H9 (cell line): ENCODE results near the gene ZNF385B. TPM values are rescaled to one million over a fixed set of nuclear protein-coding genes. Genes with fewer than 3 reads are reported as not detected.

Experiments used
- DNase-seq: peaks from one replicate; pipeline ENCODE4 v3.0.0-alpha.2; 2017
- H2AFZ ChIP-seq: one replicate; pipeline ENCODE4 v1.6.1; 2013; ENCODE audit warnings: mild to moderate bottlenecking, low read length, control low read depth, moderate library complexity
- H2AK5ac ChIP-seq: 2 replicates; pipeline ENCODE4 v1.6.1; 2013; ENCODE audit warnings: low read length, control low read depth, mixed read lengths; ENCODE audit not compliant: insufficient read length
- H2BK120ac ChIP-seq: one replicate; pipeline ENCODE4 v1.6.1; 2013; ENCODE audit warnings: low read depth, mild to moderate bottlenecking, low read length, control low read depth, inconsistent platforms; ENCODE audit not compliant: poor library complexity, severe bottlenecking
- H2BK12ac ChIP-seq: 2 replicates; pipeline ENCODE4 v1.6.1; 2013; ENCODE audit warnings: low read length, control low read depth, mixed read lengths, low read depth; ENCODE audit not compliant: insufficient read length
- H2BK15ac ChIP-seq: 2 replicates; pipeline ENCODE4 v1.6.1; 2013; ENCODE audit warnings: low read depth, low read length, control low read depth
- H2BK20ac ChIP-seq: one replicate; pipeline ENCODE4 v1.6.1; 2013; ENCODE audit warnings: low read depth, mild to moderate bottlenecking, low read length, control low read depth, inconsistent platforms; ENCODE audit not compliant: poor library complexity, severe bottlenecking
- H2BK5ac ChIP-seq: 2 replicates; pipeline ENCODE4 v1.6.1; 2013; ENCODE audit warnings: low read length, control low read depth, mixed read lengths; ENCODE audit not compliant: insufficient read length
- H3K14ac ChIP-seq: 2 replicates; pipeline ENCODE4 v1.6.1; 2013; ENCODE audit warnings: low read length, control low read depth; ENCODE audit not compliant: insufficient read depth
- H3K18ac ChIP-seq: 2 replicates; pipeline ENCODE4 v1.6.1; 2013; ENCODE audit warnings: low read depth, mild to moderate bottlenecking, mixed read lengths, low read length, control low read depth; ENCODE audit not compliant: insufficient read length
- H3K23ac ChIP-seq: 2 replicates; pipeline ENCODE4 v1.6.1; 2013; ENCODE audit warnings: low read length, control low read depth, mixed read lengths, low read depth; ENCODE audit not compliant: insufficient read length
- H3K23me2 ChIP-seq: 2 replicates; pipeline ENCODE4 v1.6.1; 2013; ENCODE audit warnings: low read depth, mild to moderate bottlenecking, mixed read lengths, low read length, control low read depth; ENCODE audit not compliant: insufficient read length, poor library complexity, severe bottlenecking
- H3K27ac ChIP-seq: 2 replicates; pipeline ENCODE4 v1.5.1; 2013; ENCODE audit warnings: low read length, control low read depth, mixed read lengths, low read depth; ENCODE audit not compliant: insufficient read length
- H3K27me3 ChIP-seq: 2 replicates; pipeline ENCODE4 v1.6.1; 2013; ENCODE audit warnings: low read length, control low read depth, inconsistent platforms; ENCODE audit not compliant: insufficient read depth
- H3K4ac ChIP-seq: 2 replicates; pipeline ENCODE4 v1.6.1; 2013; ENCODE audit warnings: low read depth, mild to moderate bottlenecking, control low read depth, inconsistent platforms, low read length, moderate library complexity
- H3K4me1 ChIP-seq: 2 replicates; pipeline ENCODE4 v1.6.1; 2013; ENCODE audit warnings: low read length, control low read depth, inconsistent platforms; ENCODE audit not compliant: insufficient read depth
- H3K4me2 ChIP-seq: 2 replicates; pipeline ENCODE4 v1.6.1; 2013; ENCODE audit warnings: low read length, control low read depth, mixed read lengths; ENCODE audit not compliant: insufficient read length, insufficient read depth
- H3K56ac ChIP-seq: 2 replicates; pipeline ENCODE4 v1.6.1; 2013; ENCODE audit warnings: low read depth, mild to moderate bottlenecking, mixed read lengths, low read length, control low read depth; ENCODE audit not compliant: insufficient read length
- H3K79me1 ChIP-seq: 2 replicates; pipeline ENCODE4 v1.6.1; 2013; ENCODE audit warnings: low read depth, mild to moderate bottlenecking, moderate library complexity, low read length, control low read depth, inconsistent platforms; ENCODE audit not compliant: insufficient read depth, poor library complexity, severe bottlenecking
- H3K79me2 ChIP-seq: 2 replicates; pipeline ENCODE4 v1.6.1; 2013; ENCODE audit warnings: low read length, control low read depth, inconsistent platforms; ENCODE audit not compliant: insufficient read depth
- H3K9ac ChIP-seq: 2 replicates; pipeline ENCODE4 v1.6.1; 2013; ENCODE audit warnings: low read length, control low read depth, mixed read lengths; ENCODE audit not compliant: insufficient read length; ENCODE audit errors: extremely low read depth
- H3K9me3 ChIP-seq: one replicate; pipeline ENCODE4 v1.6.1; 2013; ENCODE audit warnings: low read depth, low read length, inconsistent platforms; ENCODE audit not compliant: control insufficient read depth
- H3T11ph ChIP-seq: one replicate; pipeline ENCODE4 v1.6.1; 2013; ENCODE audit warnings: mild to moderate bottlenecking, low read length, control low read depth, inconsistent platforms
- H4K20me1 ChIP-seq: one replicate; pipeline ENCODE4 v1.6.1; 2013; ENCODE audit not compliant: control insufficient read depth, insufficient read length, insufficient read depth
- H4K5ac ChIP-seq: 2 replicates; pipeline ENCODE4 v1.6.1; 2013; ENCODE audit warnings: low read depth, mild to moderate bottlenecking, mixed read lengths, low read length, control low read depth; ENCODE audit not compliant: insufficient read length
- H4K8ac ChIP-seq: replicated peaks from 2 replicates; pipeline ENCODE4 v1.6.1; 2013; ENCODE audit warnings: low read length, control low read depth, mixed read lengths, low read depth; ENCODE audit not compliant: insufficient read length
- H4K91ac ChIP-seq: 2 replicates; pipeline ENCODE4 v1.6.1; 2013; ENCODE audit warnings: low read depth, mild to moderate bottlenecking, moderate library complexity, mixed read lengths, low read length, control low read depth; ENCODE audit not compliant: insufficient read length
- H3K27ac Mint-ChIP-seq, 3 experiments: 2 replicates in 2 of 3; 3 replicates in 1 of 3; pipeline ENCODE4 v1.8.0; 2020 to 2021; ENCODE audit warnings: mixed read lengths in 3 of 3, mild to moderate bottlenecking in 1 of 3, moderate library complexity in 1 of 3
- H3K27me3 Mint-ChIP-seq: 2 replicates; pipeline ENCODE4 v1.8.0; 2021; ENCODE audit warnings: low read depth, mild to moderate bottlenecking, moderate library complexity, mixed read lengths
- H3K36me3 Mint-ChIP-seq, 3 experiments: 2 replicates in 2 of 3; 3 replicates in 1 of 3; pipeline ENCODE4 v1.8.0; 2020 to 2021; ENCODE audit warnings: low read depth in 3 of 3, mixed read lengths in 3 of 3; ENCODE audit not compliant: insufficient read depth in 1 of 3
- H3K4me1 Mint-ChIP-seq, 2 experiments: 2 replicates each; pipeline ENCODE4 v1.8.0; 2020; ENCODE audit warnings: mixed read lengths in 2 of 2
- H3K4me3 Mint-ChIP-seq, 2 experiments: 2 replicates in 1 of 2; 3 replicates in 1 of 2; pipeline ENCODE4 v1.8.0; 2020 to 2021; ENCODE audit warnings: mild to moderate bottlenecking in 2 of 2, mixed read lengths in 2 of 2, moderate library complexity in 1 of 2
- H3K9me3 Mint-ChIP-seq, 2 experiments: 2 replicates in 1 of 2; 3 replicates in 1 of 2; pipeline ENCODE4 v1.8.0; 2020; ENCODE audit warnings: mild to moderate bottlenecking in 2 of 2, mixed read lengths in 2 of 2, moderate library complexity in 1 of 2
- total RNA-seq: library from RNA; stranded (reverse); gene quantifications from 2 replicates; pipeline ENCODE4 v1.2.1, GENCODE V29; 2021
- TF ChIP-seq, protein P1 (sequence below): fragments of 200-600 bp; sonication (generic); conservative IDR thresholded peaks from 3 replicates; pipeline ENCODE4 v1.8.0; 2021; ENCODE audit warnings: antibody characterized with exemption, mild to moderate bottlenecking

Gene ZNF385B
- total RNA-seq, 1 experiment from 2014 or later = 2.1 TPM

DNA sequence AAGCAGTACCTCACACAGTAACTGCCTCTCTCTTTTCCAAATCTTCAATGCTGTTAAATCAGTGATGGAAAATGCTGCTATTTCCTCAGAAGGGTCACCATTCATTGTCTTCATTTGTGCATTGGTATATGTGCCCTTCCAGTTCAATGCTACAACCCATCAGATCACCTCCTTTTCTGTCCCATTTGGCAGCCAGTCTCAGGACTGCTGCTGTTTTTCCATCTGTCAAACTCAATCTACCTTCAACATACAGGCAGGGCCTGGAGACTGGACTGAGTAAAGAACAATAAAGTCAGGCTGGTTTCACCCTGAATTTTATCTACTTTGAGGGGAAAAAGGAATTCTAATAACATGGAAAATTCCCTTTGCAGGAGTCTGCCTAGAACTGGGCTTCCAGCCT, 17.9 kb downstream of the ZNF385B start:
- Mint-ChIP-seq H3K27me3 (no peaks in the 10 kb centered on the region; the same call in 1 of the 2 replicates), H3K9me3 (no peaks in the 10 kb centered on the region), H3K36me3 (no peaks in the 10 kb centered on the region), H3K4me3 (no peak overlapping the region), H3K27ac (no peak overlapping the region), H3K4me1 (peaks cover 5 to 6% of the 10 kb centered on the region in 2 experiments; a peak in 3 of 4 replicates)
- Histone ChIP-seq H4K20me1 (no peaks in the 10 kb centered on the region), H2BK12ac (no peak overlapping the region), H2BK120ac (no peak overlapping the region), H2AK5ac (no peak overlapping the region), H3K4me2 (no peak overlapping the region), H3K23ac (no peak overlapping the region), H2BK15ac (no peak overlapping the region), H3K4me1 (no peaks in the 10 kb centered on the region), H3K14ac (no peak overlapping the region), H3K9ac (no peak overlapping the region), H4K8ac (no peak overlapping the region), H3K27ac (no peak overlapping the region), H3K23me2 (no peaks in the 10 kb centered on the region), H3K18ac (no peak overlapping the region), H4K5ac (no peak overlapping the region), H3K79me2 (no peaks in the 10 kb centered on the region), H2BK20ac (no peak overlapping the region), H3K79me1 (no peaks in the 10 kb centered on the region), H3K9me3 (no peaks in the 10 kb centered on the region), H2AFZ (no peak overlapping the region), H3K56ac (no peak overlapping the region), H2BK5ac (no peak overlapping the region), H3K27me3 (no peaks in the 10 kb centered on the region), H3K4ac (no peak overlapping the region), H4K91ac (no peak overlapping the region), H3T11ph (no peak overlapping the region)
- no peak for DNase-seq
- TF ChIP-seq, protein P1, sequence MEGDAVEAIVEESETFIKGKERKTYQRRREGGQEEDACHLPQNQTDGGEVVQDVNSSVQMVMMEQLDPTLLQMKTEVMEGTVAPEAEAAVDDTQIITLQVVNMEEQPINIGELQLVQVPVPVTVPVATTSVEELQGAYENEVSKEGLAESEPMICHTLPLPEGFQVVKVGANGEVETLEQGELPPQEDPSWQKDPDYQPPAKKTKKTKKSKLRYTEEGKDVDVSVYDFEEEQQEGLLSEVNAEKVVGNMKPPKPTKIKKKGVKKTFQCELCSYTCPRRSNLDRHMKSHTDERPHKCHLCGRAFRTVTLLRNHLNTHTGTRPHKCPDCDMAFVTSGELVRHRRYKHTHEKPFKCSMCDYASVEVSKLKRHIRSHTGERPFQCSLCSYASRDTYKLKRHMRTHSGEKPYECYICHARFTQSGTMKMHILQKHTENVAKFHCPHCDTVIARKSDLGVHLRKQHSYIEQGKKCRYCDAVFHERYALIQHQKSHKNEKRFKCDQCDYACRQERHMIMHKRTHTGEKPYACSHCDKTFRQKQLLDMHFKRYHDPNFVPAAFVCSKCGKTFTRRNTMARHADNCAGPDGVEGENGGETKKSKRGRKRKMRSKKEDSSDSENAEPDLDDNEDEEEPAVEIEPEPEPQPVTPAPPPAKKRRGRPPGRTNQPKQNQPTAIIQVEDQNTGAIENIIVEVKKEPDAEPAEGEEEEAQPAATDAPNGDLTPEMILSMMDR = no peak
